Stimulated activated memory B cell treated with anti-CD40 and anti-IgM and Interleukin-4, amounts not matched to agents 10 μg/mL and 1 μg/mL and 100 μg/mL, for 72 hours (primary cell): ENCODE data around the gene PDIK1L.
A peak's percentile ranks its signal among the peaks of the same experiment; 100 is the strongest.

Source experiments
- ATAC-seq: fragments of 150-1000 bp; cut with Tn5 transposase; 2 replicates; pipeline ENCODE4 v1.10.0; 2021
- H3K27ac Mint-ChIP-seq: one replicate; pipeline ENCODE4 v1.8.0; 2022; ENCODE audit warnings: mild to moderate bottlenecking, mixed read lengths
- H3K27me3 Mint-ChIP-seq: one replicate; pipeline ENCODE4 v1.8.0; 2022; ENCODE audit warnings: mixed read lengths
- H3K36me3 Mint-ChIP-seq: one replicate; pipeline ENCODE4 v1.8.0; 2022; ENCODE audit warnings: mixed read lengths
- H3K4me1 Mint-ChIP-seq: one replicate; pipeline ENCODE4 v1.8.0; 2022; ENCODE audit warnings: mixed read lengths
- H3K4me3 Mint-ChIP-seq: one replicate; pipeline ENCODE4 v1.8.0; 2022; ENCODE audit warnings: mild to moderate bottlenecking, moderate library complexity, mixed read lengths
- H3K9me3 Mint-ChIP-seq: one replicate; pipeline ENCODE4 v1.8.0; 2022; ENCODE audit warnings: mixed read lengths

PDIK1L gene

DNA sequence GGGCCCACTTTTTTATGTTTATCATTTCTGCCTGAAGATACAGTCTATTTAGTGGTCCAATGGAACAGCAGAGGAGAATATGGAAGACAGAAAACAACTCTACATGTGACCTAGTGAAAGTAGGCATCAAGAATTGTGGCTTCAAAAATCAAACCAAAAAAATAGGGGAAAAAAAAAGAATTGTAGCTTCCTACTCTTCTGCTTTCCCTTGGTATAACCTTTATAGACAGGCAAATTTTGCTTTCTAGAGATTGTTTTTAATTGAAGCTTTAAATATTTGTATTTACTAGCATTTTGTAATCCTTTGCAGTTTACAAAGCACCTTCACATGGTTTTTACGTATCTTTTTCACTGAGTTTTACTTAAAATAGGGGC, 14.3 kb downstream of the PDIK1L start:
- no peak for ATAC-seq
- peaks cover 6% of the 10 kb centered on the region for H3K27me3 Mint-ChIP-seq
- no peaks in the 10 kb centered on the region for H3K9me3 Mint-ChIP-seq
- peaks cover 17% of the 10 kb centered on the region for H3K36me3 Mint-ChIP-seq
- H3K4me1 Mint-ChIP-seq: peaks cover 20% of the 10 kb centered on the region
- H3K4me3 Mint-ChIP-seq: no peak overlapping the region
- H3K27ac Mint-ChIP-seq: peak overlapping the region; percentile 32

DNA sequence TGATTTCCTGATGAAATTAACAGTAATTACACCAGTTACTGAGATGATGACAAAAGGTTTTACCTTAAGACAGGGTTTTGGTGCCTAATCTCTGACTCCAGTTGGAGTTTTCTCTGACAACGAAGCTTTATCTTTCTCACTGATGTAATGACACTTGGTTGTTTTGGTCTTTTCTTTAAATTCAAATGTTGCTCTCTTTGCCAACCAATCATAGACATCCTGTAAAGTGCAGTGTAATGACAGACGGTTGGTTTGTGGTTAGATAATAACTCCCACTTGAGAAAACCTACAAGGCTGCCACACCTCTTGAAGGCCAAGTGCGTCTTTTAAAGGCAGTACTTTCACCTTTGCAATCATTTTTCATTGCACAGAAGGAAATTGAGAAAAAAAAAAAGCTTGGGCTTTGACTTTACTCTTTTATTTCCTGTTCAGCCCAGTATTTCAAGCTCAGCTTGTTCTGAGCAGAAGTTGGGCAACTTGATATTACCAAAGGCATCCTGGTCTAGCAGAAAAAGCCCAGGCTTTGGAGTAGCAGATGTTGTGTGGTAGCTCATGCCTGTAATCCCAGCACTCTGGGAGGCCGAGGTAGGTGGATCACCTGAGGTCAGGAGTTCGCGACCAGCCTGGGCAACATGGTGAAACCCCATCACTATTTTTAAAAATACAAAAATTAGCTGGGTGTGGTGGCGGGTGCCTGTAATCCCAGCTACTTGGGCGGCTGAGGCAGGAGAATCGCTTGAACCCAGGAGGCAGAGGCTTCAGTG, 14.9 kb downstream of the PDIK1L start:
- H3K27me3 Mint-ChIP-seq: peaks cover 12% of the 10 kb centered on the region
- no peaks in the 10 kb centered on the region for H3K9me3 Mint-ChIP-seq
- peak; percentile 78 for ATAC-seq
- H3K4me3 Mint-ChIP-seq: no peak overlapping the region
- peaks cover 20% of the 10 kb centered on the region for H3K4me1 Mint-ChIP-seq
- peak overlapping the region; percentile 32 for H3K27ac Mint-ChIP-seq
- peaks cover 17% of the 10 kb centered on the region for H3K36me3 Mint-ChIP-seq

- no peaks in the 10 kb centered on the region for H3K9me3 Mint-ChIP-seq
- H3K27me3 Mint-ChIP-seq: peaks cover 21% of the 10 kb centered on the region
- H3K36me3 Mint-ChIP-seq: peaks cover 9% of the 10 kb centered on the region
- no peak for ATAC-seq
- peaks cover 20% of the 10 kb centered on the region for H3K4me1 Mint-ChIP-seq
- H3K4me3 Mint-ChIP-seq: no peak overlapping the region
- H3K27ac Mint-ChIP-seq: no peak overlapping the region
Measured at GRCh38 chr1:26127235-26128163, 15.9 kb downstream of the PDIK1L start.

DNA sequence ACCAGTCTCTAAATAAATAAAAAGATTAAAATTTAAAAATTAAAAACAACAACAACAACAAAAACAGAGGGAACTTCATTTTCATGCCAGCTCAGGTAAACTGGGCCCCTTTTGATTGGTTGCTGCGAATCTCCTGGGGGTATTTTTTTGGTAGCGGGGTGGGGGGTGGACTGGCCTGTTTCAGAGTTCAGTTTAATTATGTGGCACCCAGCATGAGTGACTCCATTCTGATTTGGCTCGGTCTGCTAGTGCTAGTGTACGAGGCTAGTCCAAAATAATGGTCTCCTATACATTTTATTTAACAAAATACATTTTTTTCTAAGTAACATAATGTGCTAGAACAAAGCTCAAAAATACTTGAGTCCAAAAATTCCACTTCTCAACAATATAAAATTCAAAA, 18.2 kb downstream of the PDIK1L start:
- no peak overlapping the region for H3K27ac Mint-ChIP-seq
- H3K4me3 Mint-ChIP-seq: no peak overlapping the region
- peaks cover 21% of the 10 kb centered on the region for H3K27me3 Mint-ChIP-seq
- ATAC-seq: no peak
- peaks cover 14% of the 10 kb centered on the region for H3K4me1 Mint-ChIP-seq
- H3K9me3 Mint-ChIP-seq: no peaks in the 10 kb centered on the region
- peaks cover 5% of the 10 kb centered on the region for H3K36me3 Mint-ChIP-seq

DNA sequence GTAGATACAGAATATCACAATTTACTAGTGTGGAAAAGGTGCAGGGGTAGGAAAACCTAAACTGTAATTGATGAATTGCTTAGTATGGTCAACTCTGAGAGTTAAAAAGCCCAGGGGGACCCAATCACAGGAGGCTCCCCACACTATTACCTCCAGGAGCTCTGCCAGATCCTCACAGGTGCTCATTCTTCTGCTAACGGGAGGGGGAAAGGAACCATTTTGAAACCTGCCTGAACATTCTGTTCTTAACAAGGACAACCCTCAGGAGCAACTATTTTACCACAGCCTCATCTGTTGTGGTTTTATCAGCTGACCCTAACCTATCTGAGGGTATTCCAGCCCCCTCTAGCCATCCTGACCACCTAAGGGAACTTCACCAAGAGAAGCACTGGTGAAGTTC, 19.1 kb downstream of the PDIK1L start:
- H3K9me3 Mint-ChIP-seq: no peaks in the 10 kb centered on the region
- peaks cover 21% of the 10 kb centered on the region for H3K27me3 Mint-ChIP-seq
- peaks cover 7% of the 10 kb centered on the region for H3K36me3 Mint-ChIP-seq
- no peak for ATAC-seq
- H3K4me1 Mint-ChIP-seq: peaks cover 14% of the 10 kb centered on the region
- no peak overlapping the region for H3K4me3 Mint-ChIP-seq
- no peak overlapping the region for H3K27ac Mint-ChIP-seq

GRCh38 chr1:26132128-26132833, 20.7 kb downstream of the PDIK1L start:
- Mint-ChIP-seq H3K36me3 (peaks cover 7% of the 10 kb centered on the region), H3K4me1 (peaks cover 8% of the 10 kb centered on the region), H3K4me3 (no peak overlapping the region), H3K27me3 (peaks cover 21% of the 10 kb centered on the region), H3K27ac (no peak overlapping the region), H3K9me3 (no peaks in the 10 kb centered on the region)
- ATAC-seq: no peak

DNA sequence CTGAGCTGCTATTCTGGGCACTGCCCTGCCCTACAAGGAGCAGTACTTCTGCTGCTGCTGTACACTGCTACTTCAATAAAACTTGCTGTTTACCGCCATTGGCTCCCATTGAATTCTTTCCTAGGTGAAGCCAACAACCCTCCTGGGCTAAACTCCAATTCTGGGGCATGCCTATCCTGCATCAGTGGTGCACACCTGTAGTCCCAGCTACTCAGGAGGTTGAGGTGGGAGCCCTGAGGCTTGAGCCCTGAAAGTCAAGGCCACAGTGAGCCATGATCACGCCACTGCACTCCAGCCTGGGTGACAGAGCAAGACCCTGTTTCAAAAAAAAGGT, 21.2 kb downstream of the PDIK1L start:
- Mint-ChIP-seq H3K27me3 (peaks cover 17% of the 10 kb centered on the region), H3K4me3 (no peak overlapping the region), H3K27ac (no peak overlapping the region), H3K4me1 (peaks cover 3% of the 10 kb centered on the region), H3K9me3 (no peaks in the 10 kb centered on the region), H3K36me3 (peaks cover 7% of the 10 kb centered on the region)
- no peak for ATAC-seq

DNA sequence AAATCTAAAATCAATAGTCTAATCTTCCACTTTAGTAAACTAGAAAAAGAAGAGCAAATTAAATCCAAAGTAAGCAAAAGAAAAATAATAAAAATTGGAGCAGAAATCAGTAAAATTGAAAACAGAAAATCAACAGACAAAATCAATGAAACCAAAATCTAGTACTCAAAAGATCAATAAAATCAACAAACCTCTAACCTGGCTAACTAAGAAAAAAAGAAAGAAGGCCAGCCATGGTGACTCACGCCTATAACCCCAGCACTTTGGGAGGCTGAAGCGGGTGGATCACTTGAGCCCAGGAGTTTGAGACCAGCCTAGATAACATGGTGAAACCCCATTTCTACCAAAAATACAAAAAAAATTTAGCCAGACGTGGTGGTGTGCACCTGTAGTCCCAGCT, 22.8 kb downstream of the PDIK1L start:
- peaks cover 7% of the 10 kb centered on the region for H3K36me3 Mint-ChIP-seq
- H3K4me1 Mint-ChIP-seq: no peaks in the 10 kb centered on the region
- H3K27me3 Mint-ChIP-seq: peaks cover 14% of the 10 kb centered on the region
- H3K27ac Mint-ChIP-seq: no peak overlapping the region
- no peak overlapping the region for H3K4me3 Mint-ChIP-seq
- ATAC-seq: no peak
- H3K9me3 Mint-ChIP-seq: no peaks in the 10 kb centered on the region

DNA sequence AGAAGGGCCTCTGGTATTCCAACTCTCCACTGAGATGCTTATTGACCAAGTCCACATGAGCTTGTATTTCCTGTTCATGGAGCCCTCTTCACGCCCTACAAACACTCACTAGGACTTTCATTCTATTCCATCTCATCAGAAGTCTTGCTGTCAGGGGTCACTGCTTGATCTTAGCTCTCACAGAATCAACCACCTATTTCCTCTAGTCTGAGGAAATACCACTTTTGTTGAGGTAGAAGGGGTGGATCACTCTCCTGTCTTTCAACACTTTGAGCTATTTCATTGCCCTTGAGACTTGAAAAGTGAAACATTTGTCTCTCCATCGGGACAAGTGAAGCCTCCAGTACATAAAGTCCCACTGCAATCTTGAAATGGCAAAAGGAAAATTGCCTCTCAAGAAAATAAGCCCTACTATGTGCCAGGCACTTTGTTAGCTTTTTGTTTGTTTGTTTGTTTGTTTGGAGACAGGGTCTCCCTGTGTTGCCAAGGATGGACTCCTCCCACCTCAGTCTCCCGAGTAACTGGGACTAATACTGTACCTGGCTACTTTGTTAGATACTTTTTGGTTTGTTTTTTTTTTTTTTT, 27.4 kb downstream of the PDIK1L start:
- peaks cover 7% of the 10 kb centered on the region for H3K36me3 Mint-ChIP-seq
- no peak overlapping the region for H3K4me3 Mint-ChIP-seq
- no peak for ATAC-seq
- no peaks in the 10 kb centered on the region for H3K27me3 Mint-ChIP-seq
- H3K9me3 Mint-ChIP-seq: no peaks in the 10 kb centered on the region
- no peaks in the 10 kb centered on the region for H3K4me1 Mint-ChIP-seq
- H3K27ac Mint-ChIP-seq: no peak overlapping the region

DNA sequence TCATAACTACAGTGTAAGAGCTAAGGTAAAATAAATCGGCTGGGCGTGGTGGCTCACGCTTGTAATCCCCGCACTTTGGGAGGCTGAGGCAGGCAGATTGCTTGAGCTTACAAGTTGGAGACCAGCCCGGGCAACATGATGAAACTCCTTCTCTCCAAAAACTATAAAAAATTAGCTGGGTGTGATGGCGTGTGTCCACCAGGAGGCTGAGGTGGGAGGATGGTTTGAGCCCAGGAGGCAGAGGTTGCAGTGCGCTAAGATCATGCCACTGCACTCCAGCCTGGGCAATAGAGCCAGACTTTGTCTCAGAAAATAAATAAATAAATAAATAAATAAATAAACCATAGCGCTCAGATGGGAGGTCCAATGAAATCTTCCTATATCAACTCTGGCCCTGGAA, 30.5 kb downstream of the PDIK1L start:
- Mint-ChIP-seq H3K4me1 (peaks cover 6% of the 10 kb centered on the region), H3K4me3 (no peak overlapping the region), H3K9me3 (no peaks in the 10 kb centered on the region), H3K27ac (no peak overlapping the region), H3K27me3 (peaks cover 14% of the 10 kb centered on the region), H3K36me3 (no peaks in the 10 kb centered on the region)
- no peak for ATAC-seq

DNA sequence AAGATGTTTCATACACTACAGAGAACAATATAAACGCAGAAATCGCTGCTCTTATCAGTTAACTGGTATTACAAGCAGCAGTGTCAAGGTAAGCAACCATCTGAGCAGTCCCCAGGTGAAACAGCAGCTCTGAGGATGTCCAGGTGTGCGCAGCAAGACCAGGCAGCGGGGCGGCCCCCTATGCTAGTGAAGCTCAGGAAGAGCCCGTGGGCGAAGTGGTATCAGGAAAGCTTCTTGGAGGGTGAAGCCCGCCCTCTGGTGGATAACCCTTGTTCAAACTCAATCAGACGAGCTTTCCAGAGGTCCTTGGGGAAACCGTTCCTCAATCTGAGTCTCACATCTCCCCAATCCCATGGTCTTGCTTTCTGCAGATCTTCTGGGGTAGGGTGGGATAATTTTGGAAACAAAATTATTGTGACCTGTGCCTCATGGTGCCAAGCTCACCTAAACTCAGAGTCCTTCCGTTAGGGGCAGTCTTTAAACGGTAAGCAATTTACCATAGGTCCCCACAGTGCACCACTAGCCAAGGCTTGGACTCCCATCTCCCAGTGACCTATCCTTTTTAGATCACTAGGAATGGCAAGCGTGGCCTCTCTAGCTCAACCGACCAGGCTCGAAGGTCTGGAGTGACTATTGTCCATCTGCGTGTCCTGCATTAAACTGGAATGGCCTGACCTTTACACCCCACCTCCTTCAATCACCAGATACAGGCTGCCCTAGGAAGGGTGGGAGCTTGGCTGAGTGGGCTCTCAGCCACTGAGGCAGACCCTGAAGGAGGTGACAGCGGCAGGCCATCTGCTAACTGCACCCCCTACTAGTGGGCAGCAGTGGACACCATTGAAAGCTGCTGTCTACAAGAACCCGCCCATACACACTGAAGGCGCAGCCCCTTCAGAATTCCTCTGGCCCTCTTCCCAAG, 33.7 kb downstream of the PDIK1L start:
- Mint-ChIP-seq H3K36me3 (no peaks in the 10 kb centered on the region), H3K27ac (no peak overlapping the region), H3K27me3 (peaks cover 43% of the 10 kb centered on the region), H3K4me1 (peaks cover 6% of the 10 kb centered on the region), H3K4me3 (no peak overlapping the region), H3K9me3 (no peaks in the 10 kb centered on the region)
- ATAC-seq: peak; percentile 64

DNA sequence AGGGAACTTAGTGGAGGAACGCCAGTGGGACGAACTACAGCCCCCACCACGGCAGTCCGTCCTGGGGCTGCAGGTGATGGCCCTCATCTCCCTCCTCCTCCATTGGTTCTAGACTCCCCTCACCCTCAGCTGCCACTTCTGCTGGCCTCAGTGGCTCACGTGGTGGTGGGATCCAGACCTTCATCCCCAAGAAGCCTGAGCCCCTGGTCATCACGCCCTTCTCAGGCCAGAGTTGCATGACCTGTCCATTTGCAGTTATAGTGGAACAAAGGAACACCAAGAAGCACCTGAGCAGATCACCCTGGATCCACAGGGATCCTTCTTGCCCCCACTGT, 34.3 kb downstream of the PDIK1L start:
- Mint-ChIP-seq H3K27me3 (peaks cover 44% of the 10 kb centered on the region), H3K36me3 (no peaks in the 10 kb centered on the region), H3K9me3 (no peaks in the 10 kb centered on the region), H3K27ac (no peak overlapping the region), H3K4me1 (peaks cover 6% of the 10 kb centered on the region), H3K4me3 (no peak overlapping the region)
- ATAC-seq: no peak

- Mint-ChIP-seq H3K9me3 (no peaks in the 10 kb centered on the region), H3K36me3 (no peaks in the 10 kb centered on the region), H3K27me3 (peaks cover 44% of the 10 kb centered on the region), H3K4me1 (peaks cover 6% of the 10 kb centered on the region), H3K27ac (no peak overlapping the region), H3K4me3 (no peak overlapping the region)
- no peak for ATAC-seq
Measured at GRCh38 chr1:26148887-26149286, 37.3 kb downstream of the PDIK1L start.

DNA sequence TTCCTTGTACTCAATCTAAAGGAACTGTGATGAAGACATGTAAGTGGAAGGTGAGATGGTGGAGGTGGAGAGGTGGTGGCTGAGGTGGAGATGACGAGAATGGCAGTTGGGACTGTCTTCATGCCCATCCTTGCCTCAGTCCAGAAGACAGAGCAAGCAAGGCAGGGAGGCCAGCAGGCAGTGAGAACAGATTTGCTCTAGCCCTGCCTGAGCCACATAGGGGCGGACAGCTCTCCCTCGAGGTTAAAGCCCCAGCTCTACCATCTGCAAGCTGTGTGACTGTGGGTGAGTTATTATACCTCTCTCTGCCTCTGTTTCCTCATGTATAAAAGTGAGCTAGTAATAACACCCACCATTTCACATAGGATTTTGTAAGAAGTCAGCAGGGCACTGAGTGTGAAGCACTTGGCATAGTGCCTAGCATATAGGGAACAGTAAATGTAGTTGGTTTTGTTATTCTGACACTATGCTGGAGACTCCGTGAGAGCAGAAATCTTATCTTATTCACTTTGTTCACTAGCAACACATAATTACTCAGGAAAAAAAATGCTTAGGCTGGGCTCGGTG, 42.4 kb downstream of the PDIK1L start:
- Mint-ChIP-seq H3K36me3 (no peaks in the 10 kb centered on the region), H3K9me3 (no peaks in the 10 kb centered on the region), H3K4me1 (peaks cover 9% of the 10 kb centered on the region), H3K4me3 (no peak overlapping the region), H3K27me3 (peaks cover 62% of the 10 kb centered on the region), H3K27ac (no peak overlapping the region)
- no peak for ATAC-seq
